GM21576 (cell line): Measurements from ENCODE around the gene CR1L.
"Not testable (repeated sequence)": the region's sequence is repeated elsewhere in the genome, so short reads cannot be mapped to it uniquely, and the experiment has no call there.

Source experiments
- ATAC-seq: cut with Tn5 transposase; IDR thresholded peaks from one replicate; pipeline ENCODE4 v1.9.1; 2021; ENCODE audit warnings: mild to moderate bottlenecking, moderate library complexity; ENCODE audit not compliant: unreplicated experiment

CR1L gene

GRCh38 chr1:207744000-207744534 is 99.1 kb downstream of the CR1L start:
- no peak for ATAC-seq

- no peak for ATAC-seq
Observed at GRCh38 chr1:207745285-207745684, 100.4 kb downstream of the CR1L start.

GRCh38 chr1:207745839-207746767 is 101.2 kb downstream of the CR1L start:
- ATAC-seq, result no peak

GRCh38 chr1:207747627-207748492 is 102.9 kb downstream of the CR1L start:
- ATAC-seq, result no peak

- no peak for ATAC-seq
Observed at GRCh38 chr1:207748737-207749528, 104.0 kb downstream of the CR1L start.

GRCh38 chr1:207750631-207751305 is 105.8 kb downstream of the CR1L start:
- no peak for ATAC-seq

- peak; percentile 0 for ATAC-seq
Observed at GRCh38 chr1:207751463-207751789, 106.5 kb downstream of the CR1L start.

GRCh38 chr1:207751790-207752455 is 107.0 kb downstream of the CR1L start, which contains the start of gene CD46:
TSS of gene CD46 (plus strand) at chr1:207752054. CDS start at chr1:207752213, 159 bp downstream.
- ATAC-seq, result peak; percentile 95

- peak; percentile 28 for ATAC-seq
Observed at GRCh38 chr1:207752456-207752998, 107.6 kb downstream of the CR1L start.

GRCh38 chr1:207753611-207754010 is 108.7 kb downstream of the CR1L start:
- ATAC-seq, result no peak

GRCh38 chr1:207754011-207754410 is 109.1 kb downstream of the CR1L start:
- ATAC-seq, result no peak

GRCh38 chr1:207754974-207755700 is 110.2 kb downstream of the CR1L start:
- no peak for ATAC-seq

GRCh38 chr1:207755846-207756693 is 111.1 kb downstream of the CR1L start:
- ATAC-seq, result no peak

GRCh38 chr1:207762622-207763021 is 117.7 kb downstream of the CR1L start:
- ATAC-seq, result no peak

- ATAC-seq, result no peak
Observed at GRCh38 chr1:207763091-207763490, 118.2 kb downstream of the CR1L start.

GRCh38 chr1:207763972-207764371 is 119.0 kb downstream of the CR1L start:
- no peak for ATAC-seq

- no peak for ATAC-seq
Observed at GRCh38 chr1:207766569-207766968, 121.6 kb downstream of the CR1L start.

GRCh38 chr1:207770514-207770913 is 125.6 kb downstream of the CR1L start:
- not testable (repeated sequence) for ATAC-seq
